Lower leg skin (tissue), 3 donors: ENCODE data around the gene IRF2BP1.

Experiments
- POLR2A ChIP-seq, 2 donors: fragments of 450-650 bp; IDR thresholded peaks; one replicate each; pipeline ENCODE4 v1.6.1; 2016 to 2017; ENCODE audit warnings: antibody characterized with exemption in 2 of 2, mild to moderate bottlenecking in 1 of 2, moderate library complexity in 1 of 2
- TF ChIP-seq, protein P1 (sequence below), 3 donors: fragments of 450-650 bp; IDR thresholded peaks; one replicate each; pipeline ENCODE4 v1.5.1; 2016; ENCODE audit warnings: antibody characterized with exemption in 3 of 3, mild to moderate bottlenecking in 3 of 3, moderate library complexity in 2 of 3

DNA sequence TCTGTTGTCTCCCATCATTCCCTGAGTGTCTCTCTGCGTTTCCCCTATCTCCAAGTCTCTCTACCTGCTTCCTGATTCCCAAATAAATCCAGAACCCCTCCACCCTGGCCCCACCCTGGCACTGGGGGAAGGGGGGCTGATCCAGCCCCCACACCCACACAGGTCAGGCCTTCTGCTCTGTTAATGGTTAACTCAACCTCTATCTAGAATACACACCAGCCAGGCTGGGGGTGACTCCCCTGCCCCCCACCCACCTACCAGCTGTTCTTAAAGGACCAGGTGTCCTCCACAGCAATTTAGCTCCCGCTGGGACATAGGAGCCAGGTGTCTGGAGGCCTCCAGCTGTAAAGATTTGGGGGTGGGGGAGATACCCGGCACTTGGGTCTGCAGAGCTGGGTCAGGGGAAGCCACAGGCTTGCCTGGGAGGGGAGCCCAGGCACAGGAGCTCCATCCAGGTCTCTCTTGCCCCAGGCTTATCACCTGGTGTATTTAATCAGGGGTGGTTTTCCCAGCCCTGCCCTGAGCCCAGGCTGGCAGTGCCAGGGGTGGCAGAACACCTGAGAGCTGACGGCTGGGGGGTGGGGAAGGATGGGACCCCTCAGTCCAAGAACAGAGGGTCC lies 3.9 kb downstream of the IRF2BP1 start:
- TF ChIP-seq, protein P1, sequence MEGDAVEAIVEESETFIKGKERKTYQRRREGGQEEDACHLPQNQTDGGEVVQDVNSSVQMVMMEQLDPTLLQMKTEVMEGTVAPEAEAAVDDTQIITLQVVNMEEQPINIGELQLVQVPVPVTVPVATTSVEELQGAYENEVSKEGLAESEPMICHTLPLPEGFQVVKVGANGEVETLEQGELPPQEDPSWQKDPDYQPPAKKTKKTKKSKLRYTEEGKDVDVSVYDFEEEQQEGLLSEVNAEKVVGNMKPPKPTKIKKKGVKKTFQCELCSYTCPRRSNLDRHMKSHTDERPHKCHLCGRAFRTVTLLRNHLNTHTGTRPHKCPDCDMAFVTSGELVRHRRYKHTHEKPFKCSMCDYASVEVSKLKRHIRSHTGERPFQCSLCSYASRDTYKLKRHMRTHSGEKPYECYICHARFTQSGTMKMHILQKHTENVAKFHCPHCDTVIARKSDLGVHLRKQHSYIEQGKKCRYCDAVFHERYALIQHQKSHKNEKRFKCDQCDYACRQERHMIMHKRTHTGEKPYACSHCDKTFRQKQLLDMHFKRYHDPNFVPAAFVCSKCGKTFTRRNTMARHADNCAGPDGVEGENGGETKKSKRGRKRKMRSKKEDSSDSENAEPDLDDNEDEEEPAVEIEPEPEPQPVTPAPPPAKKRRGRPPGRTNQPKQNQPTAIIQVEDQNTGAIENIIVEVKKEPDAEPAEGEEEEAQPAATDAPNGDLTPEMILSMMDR (IDR thresholded peaks at IDR 0.05): no peak
- no peak for TF ChIP-seq POLR2A (IDR thresholded peaks at IDR 0.05)
